Dendritic cell treated with granulocyte-macrophage colony-stimulating factor and Interleukin-4, amounts not matched to agents 40 ng/mL and 50 ng/mL, for 4 days (primary cell): ENCODE data around the gene PCP4L1.
"Not testable (repeated sequence)": the region's sequence is repeated elsewhere in the genome, so short reads cannot be mapped to it uniquely, and the experiment has no call there.

ENCODE experiments used
- H3K27ac Mint-ChIP-seq: one replicate; pipeline ENCODE4 v1.8.0; 2022; ENCODE audit warnings: mild to moderate bottlenecking, mixed read lengths
- H3K27me3 Mint-ChIP-seq: one replicate; pipeline ENCODE4 v1.8.0; 2022; ENCODE audit warnings: mild to moderate bottlenecking, mixed read lengths
- H3K36me3 Mint-ChIP-seq: one replicate; pipeline ENCODE4 v1.8.0; 2022; ENCODE audit warnings: low read depth, mixed read lengths
- H3K4me1 Mint-ChIP-seq: one replicate; pipeline ENCODE4 v1.8.0; 2022; ENCODE audit warnings: low read depth, mixed read lengths
- H3K4me3 Mint-ChIP-seq: one replicate; pipeline ENCODE4 v1.8.0; 2022; ENCODE audit warnings: mild to moderate bottlenecking, moderate library complexity, mixed read lengths
- H3K9me3 Mint-ChIP-seq: one replicate; pipeline ENCODE4 v1.8.0; 2022; ENCODE audit warnings: mixed read lengths
- intact Hi-C: fragments of 100-400 bp; cut with micrococcal nuclease; formaldehyde crosslinking; loops from one replicate; pipeline ENCODE4 v1.15.0; 2022

PCP4L1 gene

GRCh38 chr1:161242313-161242712 is 16.2 kb upstream of the PCP4L1 start:
- Mint-ChIP-seq H3K4me3 (no peak overlapping the region), H3K9me3 (no peaks in the 10 kb centered on the region), H3K36me3 (no peaks in the 10 kb centered on the region), H3K27me3 (peaks cover 2% of the 10 kb centered on the region), H3K27ac (no peak overlapping the region), H3K4me1 (peaks cover 9% of the 10 kb centered on the region)
- intact Hi-C loops: no loop called here

GRCh38 chr1:161244888-161245287 is 13.7 kb upstream of the PCP4L1 start:
- H3K4me1 Mint-ChIP-seq: peaks cover 9% of the 10 kb centered on the region
- H3K4me3 Mint-ChIP-seq: no peak overlapping the region
- H3K27me3 Mint-ChIP-seq: peaks cover 2% of the 10 kb centered on the region
- intact Hi-C loops: no loop called here
- peaks cover 2% of the 10 kb centered on the region for H3K9me3 Mint-ChIP-seq
- no peak overlapping the region for H3K27ac Mint-ChIP-seq
- no peaks in the 10 kb centered on the region for H3K36me3 Mint-ChIP-seq

GRCh38 chr1:161250100-161250499 is 8.4 kb upstream of the PCP4L1 start:
- H3K4me1 Mint-ChIP-seq, H3K27me3 Mint-ChIP-seq, H3K4me3 Mint-ChIP-seq, intact Hi-C loops, H3K36me3 Mint-ChIP-seq, H3K27ac Mint-ChIP-seq, H3K9me3 Mint-ChIP-seq: not testable (repeated sequence)

DNA sequence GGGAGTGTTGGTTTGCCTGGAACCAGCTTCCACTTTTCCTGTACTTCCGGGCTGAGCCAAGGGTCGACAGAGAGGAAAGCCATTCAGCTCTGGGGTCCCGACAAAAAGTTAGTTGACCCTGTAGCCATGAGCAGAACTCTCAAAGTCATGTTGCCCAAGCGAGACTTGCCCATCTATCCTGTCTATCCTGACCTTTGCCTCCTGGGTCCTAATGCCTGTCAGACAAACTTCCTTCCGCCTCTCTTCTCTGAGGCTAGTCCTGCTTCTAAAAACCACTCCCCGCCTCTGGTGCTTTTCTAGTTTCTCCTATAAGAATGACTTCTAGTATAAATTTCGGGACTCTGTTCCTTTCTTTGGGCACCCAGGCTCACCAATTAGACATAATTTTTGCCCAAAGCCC is 7.7 kb upstream of the PCP4L1 start:
- Mint-ChIP-seq H3K36me3 (no peaks in the 10 kb centered on the region), H3K27me3 (peaks cover 7% of the 10 kb centered on the region), H3K4me3 (no peak overlapping the region), H3K27ac (no peak overlapping the region), H3K9me3 (peaks cover 7% of the 10 kb centered on the region), H3K4me1 (no peaks in the 10 kb centered on the region)
- intact Hi-C loops: no loop called here

DNA sequence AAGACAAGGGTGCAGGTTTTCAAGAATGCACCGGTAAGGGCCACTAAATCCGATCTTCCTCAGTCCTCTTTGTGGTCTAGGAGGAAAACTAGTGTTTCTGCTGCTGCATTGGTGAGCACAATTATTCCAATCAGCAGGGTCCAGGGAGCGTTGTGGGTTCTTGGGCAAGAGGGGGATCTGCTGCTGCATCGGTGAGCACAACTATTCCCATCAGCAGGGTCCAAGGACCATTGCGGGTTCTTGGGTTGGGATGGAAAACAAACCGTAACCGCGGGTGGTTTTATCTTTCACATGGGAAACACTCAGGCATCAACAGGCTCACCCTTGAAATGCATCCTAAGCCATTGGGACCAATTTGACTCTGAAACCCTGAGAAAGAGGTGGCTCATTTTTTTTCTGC is 7.0 kb upstream of the PCP4L1 start:
- Mint-ChIP-seq H3K27ac (no peak overlapping the region), H3K27me3 (peaks cover 7% of the 10 kb centered on the region), H3K4me3 (no peak overlapping the region), H3K4me1 (no peaks in the 10 kb centered on the region), H3K9me3 (peaks cover 10% of the 10 kb centered on the region), H3K36me3 (no peaks in the 10 kb centered on the region)
- intact Hi-C loops: no loop called here

DNA sequence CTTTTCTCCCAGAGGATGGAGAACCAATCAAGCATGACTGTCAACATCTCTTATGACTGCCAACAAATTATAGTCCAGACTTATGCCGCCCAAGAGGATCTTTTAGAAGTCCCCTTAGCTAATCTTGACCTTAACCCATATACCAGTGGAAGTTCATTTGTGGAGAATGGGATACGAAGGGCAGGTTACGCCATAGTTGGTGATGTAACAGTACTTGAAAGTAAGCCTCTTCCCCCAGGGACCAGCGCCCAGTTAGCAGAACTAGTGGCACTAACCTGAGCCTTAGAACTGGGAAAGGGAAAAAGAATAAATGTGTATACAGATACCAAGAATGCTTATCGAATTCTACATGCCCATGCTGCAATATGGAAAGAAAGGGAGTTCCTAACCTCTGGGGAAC is 3.2 kb upstream of the PCP4L1 start:
- H3K27me3 Mint-ChIP-seq: peaks cover 41% of the 10 kb centered on the region
- H3K27ac Mint-ChIP-seq, H3K4me3 Mint-ChIP-seq, H3K36me3 Mint-ChIP-seq, intact Hi-C loops: not testable (repeated sequence)
- peaks cover 13% of the 10 kb centered on the region for H3K4me1 Mint-ChIP-seq
- peaks cover 21% of the 10 kb centered on the region for H3K9me3 Mint-ChIP-seq

GRCh38 chr1:161255955-161256520 is 2.5 kb upstream of the PCP4L1 start:
- H3K36me3 Mint-ChIP-seq, H3K27ac Mint-ChIP-seq, H3K4me3 Mint-ChIP-seq, intact Hi-C loops: not testable (repeated sequence)
- peaks cover 47% of the 10 kb centered on the region for H3K27me3 Mint-ChIP-seq
- peaks cover 13% of the 10 kb centered on the region for H3K4me1 Mint-ChIP-seq
- H3K9me3 Mint-ChIP-seq: peaks cover 21% of the 10 kb centered on the region

GRCh38 chr1:161257109-161257508 is 1.4 kb upstream of the PCP4L1 start:
- H3K27ac Mint-ChIP-seq, H3K4me3 Mint-ChIP-seq, intact Hi-C loops, H3K36me3 Mint-ChIP-seq: not testable (repeated sequence)
- H3K27me3 Mint-ChIP-seq: peaks cover 57% of the 10 kb centered on the region
- peaks cover 21% of the 10 kb centered on the region for H3K9me3 Mint-ChIP-seq
- peaks cover 13% of the 10 kb centered on the region for H3K4me1 Mint-ChIP-seq

DNA sequence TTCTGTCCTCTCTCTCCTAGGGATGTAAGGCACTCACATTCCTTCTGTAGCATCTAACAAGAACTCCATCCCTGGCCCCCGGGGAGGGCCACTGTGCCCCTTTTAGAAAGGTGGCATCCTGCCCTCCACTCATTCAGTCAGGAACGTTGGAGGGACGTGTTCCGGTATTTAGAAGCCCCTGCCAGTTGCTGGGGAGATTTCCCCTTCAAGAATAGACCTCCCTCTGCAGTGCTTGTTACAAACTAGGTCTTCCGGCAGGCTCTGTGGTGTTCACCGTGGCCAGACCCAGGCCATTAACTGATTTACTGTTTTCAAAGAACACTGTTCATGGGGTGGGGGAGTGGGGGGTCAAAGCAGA is 779 bp downstream of the PCP4L1 start:
- H3K36me3 Mint-ChIP-seq: no peaks in the 10 kb centered on the region
- intact Hi-C loops: no loop called here
- peaks cover 21% of the 10 kb centered on the region for H3K9me3 Mint-ChIP-seq
- peaks cover 58% of the 10 kb centered on the region for H3K27me3 Mint-ChIP-seq
- peaks cover 13% of the 10 kb centered on the region for H3K4me1 Mint-ChIP-seq
- no peak overlapping the region for H3K4me3 Mint-ChIP-seq
- H3K27ac Mint-ChIP-seq: no peak overlapping the region

DNA sequence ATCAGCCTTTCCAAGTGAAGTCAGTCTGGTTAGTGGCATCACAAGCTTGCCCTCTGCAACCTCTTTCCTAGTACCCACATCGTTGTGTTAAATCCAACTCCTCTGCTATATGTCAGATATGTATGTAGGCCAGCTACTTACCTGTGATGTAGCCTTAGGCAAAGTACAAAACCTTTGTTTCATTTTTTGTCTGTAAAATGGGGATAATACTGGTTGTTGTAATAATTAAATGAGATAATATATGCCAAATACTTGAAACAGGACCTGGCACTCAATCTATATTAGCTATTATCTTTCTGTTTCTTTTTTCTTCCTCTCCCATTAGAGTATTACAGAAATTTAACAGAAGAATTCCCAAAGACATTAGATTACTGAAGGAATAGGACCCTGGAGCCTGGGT is 1.2 kb downstream of the PCP4L1 start:
- Mint-ChIP-seq H3K36me3 (no peaks in the 10 kb centered on the region), H3K27me3 (peaks cover 59% of the 10 kb centered on the region), H3K27ac (no peak overlapping the region), H3K4me1 (peaks cover 13% of the 10 kb centered on the region), H3K4me3 (no peak overlapping the region), H3K9me3 (peaks cover 21% of the 10 kb centered on the region)
- intact Hi-C loops: no loop called here

- Mint-ChIP-seq H3K4me3 (no peak overlapping the region), H3K9me3 (peaks cover 21% of the 10 kb centered on the region), H3K27ac (no peak overlapping the region), H3K27me3 (peaks cover 60% of the 10 kb centered on the region), H3K4me1 (peaks cover 13% of the 10 kb centered on the region), H3K36me3 (no peaks in the 10 kb centered on the region)
- intact Hi-C loops: no loop called here
Measured at GRCh38 chr1:161260376-161261260, 2.1 kb downstream of the PCP4L1 start.

- Mint-ChIP-seq H3K9me3 (peaks cover 17% of the 10 kb centered on the region), H3K27me3 (peaks cover 64% of the 10 kb centered on the region), H3K4me3 (no peak overlapping the region), H3K4me1 (peaks cover 13% of the 10 kb centered on the region), H3K36me3 (no peaks in the 10 kb centered on the region), H3K27ac (no peak overlapping the region)
- intact Hi-C loops: no loop called here
Measured at GRCh38 chr1:161261261-161262235, 3.0 kb downstream of the PCP4L1 start.

GRCh38 chr1:161265305-161265704 is 6.8 kb downstream of the PCP4L1 start:
- intact Hi-C loops: no loop called here
- no peak overlapping the region for H3K4me3 Mint-ChIP-seq
- peaks cover 11% of the 10 kb centered on the region for H3K4me1 Mint-ChIP-seq
- peaks cover 29% of the 10 kb centered on the region for H3K27me3 Mint-ChIP-seq
- no peaks in the 10 kb centered on the region for H3K36me3 Mint-ChIP-seq
- H3K27ac Mint-ChIP-seq: no peak overlapping the region
- no peaks in the 10 kb centered on the region for H3K9me3 Mint-ChIP-seq

DNA sequence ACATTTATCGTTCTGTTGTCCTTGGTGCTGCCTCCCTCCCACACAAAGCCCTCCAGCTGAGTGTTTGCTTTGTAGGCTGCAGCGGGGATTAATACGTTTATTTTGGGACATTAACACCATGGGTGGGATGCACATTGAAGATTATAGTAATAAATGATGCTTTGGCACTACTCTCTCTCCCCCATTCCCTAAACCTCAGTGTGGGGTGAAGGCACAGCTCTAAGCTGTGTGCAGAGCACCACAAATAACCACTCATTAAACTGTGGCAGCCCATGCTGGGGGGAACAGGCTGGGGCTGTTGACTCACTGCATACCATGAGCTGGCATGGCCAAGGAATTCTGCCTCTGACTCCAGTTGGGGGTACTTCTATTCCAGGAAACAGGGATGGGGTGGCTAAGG is 7.7 kb downstream of the PCP4L1 start:
- Mint-ChIP-seq H3K27ac (no peak overlapping the region), H3K36me3 (no peaks in the 10 kb centered on the region), H3K4me3 (no peak overlapping the region), H3K9me3 (no peaks in the 10 kb centered on the region), H3K4me1 (peaks cover 11% of the 10 kb centered on the region), H3K27me3 (peaks cover 20% of the 10 kb centered on the region)
- intact Hi-C loops: no loop called here
